Uterus (tissue), 2 donors: ENCODE measurements around the gene RFX7.

Source experiments
- CTCF ChIP-seq, 4 experiments: fragments of 200-600 bp in 2 of 4; fragments of 450-650 bp in 2 of 4; sonication (generic) in 2 of 4; IDR thresholded peaks; one replicate each; pipeline ENCODE4 v1.5.1; 2016 to 2019; ENCODE audit warnings: antibody characterized with exemption in 4 of 4, mild to moderate bottlenecking in 2 of 4, moderate library complexity in 1 of 4
- POLR2A ChIP-seq, 2 donors: fragments of 450-650 bp; IDR thresholded peaks; one replicate each; pipeline ENCODE4 v1.6.1; 2016; ENCODE audit warnings: antibody characterized with exemption in 2 of 2, mild to moderate bottlenecking in 1 of 2, moderate library complexity in 1 of 2

GRCh38 chr15:56192659-56193442 is 50.8 kb downstream of the RFX7 start:
- no peak for TF ChIP-seq POLR2A (IDR thresholded peaks at IDR 0.05)
- TF ChIP-seq CTCF (IDR thresholded peaks at IDR 0.05), result no peak
